Putamen (tissue), 1 donor: ENCODE data around the gene PKN2.
"Not testable (repeated sequence)": the region's sequence is repeated elsewhere in the genome, so short reads cannot be mapped to it uniquely, and the experiment has no call there.

Experiments used
- DNase-seq: peaks from one replicate; pipeline ENCODE4 v3.0.0-alpha.2; 2016; ENCODE audit warnings: low spot score

PKN2 gene

DNA sequence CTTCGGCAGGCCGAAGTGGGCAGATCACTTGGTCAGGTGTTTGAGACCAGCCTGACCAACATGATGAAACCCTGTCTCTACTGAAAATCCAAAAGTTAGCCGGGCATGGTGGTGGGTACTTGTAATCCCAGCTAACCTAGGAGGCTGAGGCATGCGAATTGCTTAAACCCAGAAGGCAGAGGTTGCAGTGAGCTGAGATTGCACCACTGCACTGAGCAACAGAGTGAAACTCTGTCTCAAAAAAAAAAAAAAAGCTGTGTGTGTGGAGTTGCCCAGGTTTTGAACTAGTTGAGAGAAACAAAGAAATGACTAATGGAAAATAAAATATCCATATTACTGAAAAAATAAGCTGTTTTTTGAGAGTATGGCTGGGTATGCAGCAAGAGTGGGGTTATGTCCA, 107.1 kb downstream of the PKN2 start:
- no peak for DNase-seq

- DNase-seq = peak; percentile 7
Measured at GRCh38 chr1:88799491-88799890, 115.4 kb downstream of the PKN2 start.

DNA sequence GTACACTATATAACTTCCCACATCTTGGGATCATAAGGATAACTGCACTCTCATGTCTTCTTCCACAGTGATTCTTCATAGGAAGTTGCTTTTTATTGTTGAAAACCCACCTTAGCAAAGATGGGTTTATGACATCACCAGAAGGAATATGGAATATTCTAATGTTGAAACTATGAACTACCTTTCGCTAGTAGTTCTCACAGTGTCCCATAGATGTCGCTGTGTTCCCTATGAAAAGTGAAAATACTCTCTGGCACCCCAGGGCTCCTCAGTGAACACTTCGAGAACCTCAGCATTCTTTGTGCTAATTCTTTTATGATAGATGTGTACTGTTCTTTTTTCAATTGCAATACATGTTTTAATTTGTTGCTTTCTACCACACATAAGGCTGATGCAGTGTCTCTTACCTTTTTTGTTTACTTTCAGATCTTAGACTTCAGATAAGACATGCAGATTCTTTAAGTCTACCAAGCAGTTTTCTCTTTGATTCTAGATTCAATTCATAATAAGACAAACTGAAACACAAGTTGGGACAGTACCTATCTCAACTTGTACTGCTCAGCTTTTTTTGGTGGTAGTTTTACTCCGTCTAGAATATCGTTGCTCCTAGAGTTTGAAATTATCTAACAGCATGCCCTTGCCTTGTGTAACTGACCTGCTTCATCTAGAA, 116.4 kb downstream of the PKN2 start:
- no peak for DNase-seq

- no peak for DNase-seq
Measured at GRCh38 chr1:88801575-88802208, 117.6 kb downstream of the PKN2 start.

DNA sequence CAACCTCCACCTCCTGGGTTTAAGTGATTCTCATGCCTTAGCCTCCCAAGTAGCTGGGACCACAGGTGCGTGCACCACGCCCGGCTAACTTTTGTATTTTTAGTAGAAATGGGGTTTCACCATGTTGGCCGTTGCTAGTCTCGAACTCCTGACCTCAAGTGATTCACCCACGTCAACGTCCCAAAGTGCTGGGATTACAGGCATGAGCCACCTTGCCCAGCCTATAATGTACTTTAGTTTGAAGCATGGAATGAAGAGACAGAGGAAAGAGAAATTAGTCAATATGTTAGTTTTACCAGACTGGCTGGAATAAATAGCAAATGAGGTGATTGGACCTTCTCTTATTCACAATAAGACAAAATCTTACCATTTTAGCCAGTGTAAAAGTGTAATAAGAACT, 118.3 kb downstream of the PKN2 start:
- no peak for DNase-seq

GRCh38 chr1:88802950-88803349, 118.9 kb downstream of the PKN2 start:
- DNase-seq = no peak

- DNase-seq = no peak
Measured at GRCh38 chr1:88803444-88803843, 119.4 kb downstream of the PKN2 start.

GRCh38 chr1:88812366-88812765, 128.3 kb downstream of the PKN2 start:
- DNase-seq = no peak

- no peak for DNase-seq
Measured at GRCh38 chr1:88813471-88813870, 129.4 kb downstream of the PKN2 start.

GRCh38 chr1:88819642-88820041, 135.6 kb downstream of the PKN2 start:
- not testable (repeated sequence) for DNase-seq

GRCh38 chr1:88825721-88826120, 141.6 kb downstream of the PKN2 start:
- peak; percentile 5 for DNase-seq

DNA sequence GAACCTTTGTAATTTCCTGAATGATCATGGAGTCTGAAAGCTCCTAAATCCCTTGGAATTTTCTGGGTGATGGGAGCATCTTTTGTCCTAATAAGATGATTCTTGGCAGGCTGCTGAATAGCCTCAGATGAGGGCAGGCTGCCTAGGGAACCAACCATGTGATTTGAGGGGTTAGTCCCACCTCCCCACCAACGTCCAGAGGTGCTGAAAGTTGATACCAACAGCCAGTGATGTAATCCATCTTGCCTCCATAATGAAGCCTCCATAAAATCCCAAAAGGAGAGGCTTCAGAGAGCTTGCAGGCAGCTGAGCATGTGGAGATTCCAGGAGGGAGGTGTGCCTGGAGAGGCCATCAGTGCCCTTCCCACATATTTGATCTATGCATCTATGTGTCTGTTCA, 163.6 kb downstream of the PKN2 start:
- DNase-seq = no peak

DNA sequence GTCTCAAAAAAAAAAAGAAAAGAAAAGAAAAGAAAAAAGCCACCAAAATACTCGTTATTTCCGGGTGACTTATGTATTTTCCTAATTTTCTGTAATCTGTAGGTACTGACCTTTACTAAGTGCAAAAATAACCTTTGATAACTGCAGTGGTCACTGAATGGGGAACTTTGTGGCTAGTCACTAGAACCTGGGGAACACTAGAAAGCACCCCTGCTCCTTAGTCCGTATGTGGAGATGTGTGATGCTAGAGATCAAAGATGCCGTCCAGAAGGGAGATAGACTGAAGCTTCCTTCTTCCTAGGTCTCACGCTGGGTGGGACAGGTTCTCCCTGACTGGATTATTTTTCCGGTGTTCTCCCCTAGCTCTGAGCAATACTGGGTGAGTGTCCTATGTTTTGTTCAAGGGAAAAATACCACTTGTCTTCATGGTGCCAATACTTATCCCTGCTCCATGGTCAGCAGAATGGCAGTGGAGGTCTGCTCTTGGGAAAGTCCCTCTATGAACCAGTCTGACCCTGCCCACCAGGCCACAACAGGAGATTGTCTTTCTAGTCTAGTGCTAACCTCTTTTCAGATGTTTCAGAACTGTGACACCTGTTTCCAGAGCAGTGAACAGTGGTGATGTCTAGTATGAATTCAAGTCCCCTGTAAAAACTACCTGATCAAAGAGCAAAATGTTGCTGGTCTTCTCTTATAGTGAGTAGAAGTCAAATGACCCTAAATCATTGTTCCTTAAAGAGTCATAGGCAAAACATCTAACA, 167.4 kb downstream of the PKN2 start:
- no peak for DNase-seq

- DNase-seq = no peak
Measured at GRCh38 chr1:88867743-88868521, 183.9 kb downstream of the PKN2 start.

GRCh38 chr1:88869644-88870043, 185.6 kb downstream of the PKN2 start:
- not testable (repeated sequence) for DNase-seq

DNA sequence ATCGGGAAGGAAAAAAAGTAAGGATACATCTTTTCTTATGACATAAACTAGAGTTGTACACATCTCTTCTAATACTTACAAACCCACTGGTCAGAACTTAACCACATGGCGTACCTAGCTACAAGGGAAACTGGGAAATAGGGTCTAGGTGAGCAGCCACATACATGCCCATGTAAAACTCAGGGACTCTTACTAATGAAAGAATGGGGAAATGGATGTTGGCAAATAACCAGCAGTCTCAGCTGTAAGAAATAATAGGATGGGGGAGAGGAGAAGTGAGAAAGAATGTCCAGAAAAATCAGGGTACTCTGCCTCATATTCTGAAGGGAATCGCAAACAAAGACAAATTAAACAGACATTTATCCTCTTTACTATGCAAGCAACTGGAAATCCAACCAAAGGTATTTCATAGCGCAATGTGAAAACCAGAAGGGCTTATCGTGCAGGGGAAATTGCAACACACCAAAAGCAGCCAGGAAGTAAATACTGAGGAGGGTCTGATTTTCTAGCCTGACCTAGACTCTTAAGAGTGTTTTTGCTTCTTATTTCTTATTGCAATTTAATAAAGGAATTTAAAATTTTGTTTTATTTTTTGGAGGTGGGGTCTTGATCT, 189.8 kb downstream of the PKN2 start:
- DNase-seq = no peak

DNA sequence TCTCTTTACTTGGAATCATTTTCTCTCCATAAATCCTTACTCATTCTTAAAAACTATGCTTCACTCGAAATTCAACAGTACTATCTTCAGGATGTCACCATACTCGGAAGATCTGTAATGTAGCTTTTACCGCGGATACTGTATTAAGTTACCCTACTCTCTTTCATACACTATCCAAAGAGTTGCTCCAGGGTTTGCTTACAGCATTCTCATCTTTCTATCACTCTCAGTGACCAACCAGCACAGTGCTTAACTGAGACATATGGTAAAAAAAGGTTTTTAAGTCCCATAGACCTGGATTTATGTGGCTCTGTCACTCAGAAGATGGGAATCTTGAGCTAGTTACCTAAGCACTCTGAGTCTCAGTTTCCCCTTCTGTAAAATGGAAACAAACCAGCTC, 191.5 kb downstream of the PKN2 start:
- DNase-seq = no peak

DNA sequence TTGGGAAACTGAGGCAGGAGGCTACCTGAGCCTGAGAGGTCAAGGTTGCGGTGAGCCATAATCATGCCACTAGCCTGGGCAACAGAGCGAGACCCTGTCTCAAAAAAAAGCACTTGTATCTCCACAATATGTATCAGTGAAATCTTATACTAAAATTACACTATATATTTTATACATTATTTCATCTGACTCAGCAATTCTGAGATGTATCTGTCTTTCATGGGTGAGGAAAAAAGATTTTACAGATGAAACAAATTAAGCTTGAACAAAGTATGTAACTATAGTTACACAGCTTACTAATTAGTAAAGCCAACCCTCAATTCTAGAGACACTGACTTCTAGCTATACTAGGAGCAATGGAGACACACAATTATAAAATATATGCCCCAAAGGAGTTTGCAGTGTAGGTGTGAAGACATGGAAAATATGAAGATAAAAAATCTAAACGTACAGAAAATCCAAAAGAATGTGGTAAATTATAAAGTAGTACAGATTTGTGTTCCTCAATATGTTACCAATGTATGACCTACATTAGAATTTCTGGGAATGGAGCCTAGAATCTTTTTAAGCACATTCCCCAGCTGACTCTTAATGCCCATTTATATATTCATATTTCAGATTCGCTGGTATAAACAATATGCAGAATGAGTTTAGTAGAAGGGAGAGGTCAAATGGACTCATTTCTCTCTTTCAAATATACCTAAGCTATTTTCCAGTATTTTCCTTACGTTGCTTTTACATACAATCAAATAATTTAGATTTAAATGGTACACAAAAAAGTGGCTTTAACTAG, 192.7 kb downstream of the PKN2 start:
- DNase-seq = no peak

GRCh38 chr1:88877382-88877825, 193.3 kb downstream of the PKN2 start:
- no peak for DNase-seq

DNA sequence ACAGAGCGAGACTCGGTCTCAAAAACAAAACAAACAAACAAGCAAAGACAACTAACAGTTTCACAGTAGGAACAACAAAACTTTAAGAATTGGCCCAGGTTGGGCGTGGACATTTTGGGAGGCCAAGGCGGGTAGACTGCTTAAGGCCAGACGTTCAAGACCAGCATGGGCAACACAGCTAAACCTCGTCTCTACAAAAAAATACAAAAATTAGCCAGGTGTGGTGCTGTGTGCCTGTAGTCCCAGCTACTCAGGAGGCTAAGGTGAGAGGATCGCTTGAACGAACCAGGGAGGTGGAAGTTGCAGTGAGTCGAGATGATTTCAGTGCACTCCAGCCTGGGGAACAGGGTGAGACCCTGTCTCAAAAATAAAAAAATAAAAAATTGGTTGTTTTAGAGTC, 193.8 kb downstream of the PKN2 start:
- DNase-seq = no peak

- DNase-seq = no peak
Measured at GRCh38 chr1:88878731-88879130, 194.7 kb downstream of the PKN2 start.
